ENCODE measurements around the gene PNPLA2. TPM values are rescaled to one million over a fixed set of nuclear protein-coding genes. Genes with fewer than 3 reads are reported as not detected.

PNPLA2 gene
- polyA plus RNA-seq, 4 donors, result 38.2 to 87.6 (median 68.0) TPM

DNA sequence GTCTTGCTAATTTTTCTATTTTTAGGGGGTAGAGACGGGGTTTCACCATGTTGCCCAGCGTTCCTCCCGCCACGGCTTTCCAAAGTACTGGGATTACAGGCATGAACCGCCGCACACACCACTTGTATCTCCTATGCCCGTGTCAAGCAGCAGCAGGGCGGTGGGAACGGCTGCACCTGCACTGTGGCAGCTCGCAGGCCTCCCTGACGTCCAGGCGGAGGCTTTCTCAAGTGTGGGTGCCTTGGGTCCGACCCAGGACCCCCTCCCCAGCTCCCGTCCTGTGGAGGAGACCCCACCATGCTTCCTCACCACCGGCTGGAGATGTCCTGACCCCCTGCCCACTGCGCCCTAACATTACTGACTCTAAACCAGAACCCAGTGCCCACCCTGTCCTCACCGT, 49.7 kb downstream of the PNPLA2 start:
- DNase-seq (ENCODE audit: low read depth in 4 of 4, low spot score in 2 of 4), result no peak

DNA sequence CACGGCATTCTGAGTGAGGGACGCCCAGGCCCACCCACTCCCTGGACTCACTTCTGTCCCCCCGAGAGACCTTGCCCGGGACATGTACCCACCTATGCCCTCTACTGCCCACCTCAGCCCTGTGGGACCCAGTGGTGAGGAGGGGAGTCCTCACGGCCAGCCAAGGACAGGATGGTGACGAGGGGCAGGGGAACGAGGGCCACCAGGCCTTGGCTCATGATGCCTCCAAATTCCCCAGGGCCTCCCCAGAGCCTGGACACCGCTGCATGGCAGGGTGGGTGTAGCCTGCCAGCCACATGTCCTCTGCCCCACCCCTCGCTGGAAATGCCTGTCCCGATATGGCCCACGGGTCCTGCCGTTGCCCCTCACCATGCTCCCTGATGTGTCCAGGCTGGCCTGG, 50.1 kb downstream of the PNPLA2 start:
- no peak for DNase-seq (ENCODE audit: low read depth in 4 of 4, low spot score in 2 of 4)

DNA sequence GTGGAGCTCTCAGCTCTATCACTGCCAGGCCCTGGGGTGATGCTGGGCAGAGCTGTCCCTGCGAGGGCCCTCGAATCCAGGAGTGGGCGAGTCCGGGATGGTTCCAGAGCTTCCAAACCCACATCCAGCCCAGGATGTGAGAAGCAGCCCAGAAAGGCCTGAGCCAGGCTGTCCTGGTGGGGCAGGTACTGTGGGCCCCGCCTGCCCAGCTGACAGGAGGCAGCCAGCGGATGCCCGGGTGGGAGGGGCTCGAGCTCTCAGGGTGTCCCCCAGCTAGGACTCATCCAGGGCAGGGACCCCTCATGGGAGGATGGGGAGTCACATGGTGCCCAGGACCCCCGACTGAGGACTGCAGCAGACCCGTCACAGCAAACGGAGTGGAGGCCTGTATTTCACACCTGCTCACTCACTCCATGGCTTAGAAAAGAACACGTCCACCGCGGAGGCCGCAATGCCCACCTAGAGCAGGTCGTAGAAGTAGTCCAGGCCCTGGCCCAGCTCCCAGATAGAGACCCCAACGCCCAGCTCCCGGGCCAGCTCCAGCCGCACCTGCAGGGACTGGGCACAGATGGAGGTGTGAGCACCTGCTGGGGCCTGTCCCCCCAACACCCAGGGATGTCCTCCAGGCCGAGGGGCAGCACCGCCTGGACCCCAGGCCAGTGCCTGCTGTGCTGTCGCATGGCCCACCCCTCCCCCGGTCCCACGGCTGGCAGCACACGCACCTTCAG, 50.8 kb downstream of the PNPLA2 start:
- DNase-seq (ENCODE audit: low read depth in 4 of 4, low spot score in 2 of 4), result no peak

DNA sequence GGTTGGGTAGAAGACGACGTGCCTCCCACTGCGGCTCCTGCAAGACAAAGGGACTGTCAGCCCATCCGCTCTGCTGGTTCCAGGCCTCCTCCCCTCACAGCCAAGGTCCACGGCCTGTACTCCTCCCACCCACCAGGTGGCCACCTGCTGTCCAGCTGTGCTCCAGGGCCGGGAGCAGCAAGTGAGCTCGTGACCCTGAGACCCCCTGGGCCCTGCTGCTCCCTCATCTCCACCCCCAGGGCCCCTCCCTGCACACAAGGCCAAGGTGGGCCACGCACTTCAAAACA, 51.4 kb downstream of the PNPLA2 start:
- DNase-seq (ENCODE audit: low read depth in 4 of 4, low spot score in 2 of 4), result no peak

DNA sequence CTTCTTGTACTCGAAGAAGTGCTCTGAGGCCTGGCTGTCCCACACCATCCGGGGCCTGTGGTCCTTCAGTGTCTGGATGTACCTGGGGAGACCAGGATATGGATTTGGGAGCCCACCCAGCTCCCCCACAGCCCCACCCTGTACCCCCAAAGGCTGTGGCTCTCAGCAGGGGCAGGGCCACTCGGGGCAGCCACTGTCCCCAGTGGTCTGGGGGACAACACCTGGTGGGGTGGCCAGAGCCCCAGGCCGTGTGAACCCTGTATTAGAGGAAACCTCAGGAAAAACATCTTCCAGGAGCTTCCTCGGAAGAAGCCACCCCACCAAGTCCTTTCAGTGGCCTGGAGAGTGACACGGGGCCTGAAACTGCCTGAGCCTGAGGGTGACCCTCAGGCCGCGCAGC, 51.7 kb downstream of the PNPLA2 start:
- no peak for DNase-seq (ENCODE audit: low read depth in 4 of 4, low spot score in 2 of 4)

DNA sequence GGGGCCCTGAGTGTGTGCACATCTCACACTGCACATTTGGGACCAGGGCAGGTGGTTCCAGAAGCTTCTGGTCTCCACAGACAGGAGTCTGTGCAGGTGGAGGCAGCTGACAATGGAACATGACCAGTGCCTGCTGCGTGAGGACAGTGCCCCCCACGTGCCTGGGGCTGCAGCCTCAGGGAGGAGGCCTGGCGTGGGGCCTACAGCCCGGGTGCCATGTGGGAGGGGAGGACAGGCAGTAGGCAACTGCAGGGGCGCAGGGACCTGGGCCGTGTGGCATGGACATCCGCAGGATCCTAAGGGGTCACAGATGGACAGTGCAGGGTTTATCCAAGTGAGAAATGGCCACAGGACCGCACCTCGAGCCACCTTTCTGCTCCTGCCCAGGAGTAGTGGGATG, 52.8 kb downstream of the PNPLA2 start:
- DNase-seq (ENCODE audit: low read depth in 4 of 4, low spot score in 2 of 4), result no peak

DNA sequence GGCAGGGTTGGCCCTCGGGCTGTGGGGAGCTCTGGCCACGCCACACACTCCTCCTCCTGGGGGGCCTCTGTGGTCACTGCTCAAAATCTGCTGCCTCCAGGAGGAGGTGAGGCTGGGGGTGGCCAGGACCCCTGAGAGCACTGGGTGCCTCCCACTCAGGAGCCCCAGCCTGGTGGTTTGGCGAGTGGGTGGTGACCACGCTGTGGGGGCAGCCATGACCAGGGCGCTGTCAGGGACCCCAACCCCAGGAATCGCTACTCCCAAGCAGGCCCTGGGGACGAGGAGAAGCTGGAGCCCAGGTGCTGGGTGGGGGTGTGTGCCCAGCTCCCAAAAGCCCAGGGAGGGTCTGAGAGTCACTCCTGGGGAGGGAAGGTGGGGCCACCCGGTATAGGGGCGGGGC, 54.1 kb downstream of the PNPLA2 start:
- no peak for DNase-seq (ENCODE audit: low read depth in 4 of 4, low spot score in 2 of 4)

DNA sequence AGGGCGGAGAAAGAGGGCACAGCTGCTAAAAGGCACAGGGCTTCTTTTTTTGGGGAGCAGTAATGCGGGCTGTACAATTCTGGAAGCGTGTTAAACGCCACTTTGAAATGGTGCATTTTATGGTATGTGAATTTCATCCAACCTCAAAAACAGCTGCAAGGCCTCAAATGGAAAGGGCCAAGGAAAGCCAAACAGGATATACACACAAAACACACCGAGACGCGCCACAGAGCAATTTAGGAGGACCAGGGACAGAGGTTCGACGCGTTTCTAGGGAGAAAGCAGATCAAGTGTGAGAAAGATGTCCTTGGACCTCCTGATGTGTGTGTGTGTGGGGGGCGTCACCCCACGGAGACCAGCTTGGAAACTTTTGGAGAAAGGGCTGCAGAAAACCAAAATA, 55.0 kb downstream of the PNPLA2 start:
- no peak for DNase-seq (ENCODE audit: low read depth in 4 of 4, low spot score in 2 of 4)

Other genes with a start within 250 kb of the PNPLA2 start
- 10 to 100 TPM; 18.3 to 33.3 (median 26.8) TPM for gene PHRF1, start 242.4 kb upstream of the PNPLA2 start, polyA plus RNA-seq (ENCODE audit: insufficient read length in 4 of 4)
- gene IRF7, start 203.0 kb upstream of the PNPLA2 start, polyA plus RNA-seq (ENCODE audit: insufficient read length in 4 of 4), result 10 to 100 TPM in 3 of 4 donors, 1 to 10 TPM in 1; 5.4 to 15.4 (median 12.5) TPM
- 10 to 100 TPM; 24.9 to 49.2 (median 41.9) TPM for gene CDHR5, start 194.0 kb upstream of the PNPLA2 start, polyA plus RNA-seq (ENCODE audit: insufficient read length in 4 of 4)
- gene SCT, start 191.7 kb upstream of the PNPLA2 start, polyA plus RNA-seq (ENCODE audit: insufficient read length in 4 of 4), result 1 to 10 TPM in 3 of 4 donors, under 1 TPM in 1; 0.92 to 4.1 (median 2.2) TPM
- 1 to 10 TPM; 1.8 to 5.2 (median 4.7) TPM for gene DRD4, start 181.6 kb upstream of the PNPLA2 start, polyA plus RNA-seq (ENCODE audit: insufficient read length in 4 of 4)
- 10 to 100 TPM; 44.7 to 57.7 (median 51.1) TPM for gene DEAF1, start 123.7 kb upstream of the PNPLA2 start, polyA plus RNA-seq (ENCODE audit: insufficient read length in 4 of 4)
- 10 to 100 TPM; 36.1 to 56.7 (median 46.3) TPM for gene TMEM80, start 123.1 kb upstream of the PNPLA2 start, polyA plus RNA-seq (ENCODE audit: insufficient read length in 4 of 4)
- gene EPS8L2, start 112.7 kb upstream of the PNPLA2 start, polyA plus RNA-seq (ENCODE audit: insufficient read length in 4 of 4), result 100 to 1,000 TPM; 104 to 161 (median 139) TPM
- gene TALDO1, start 71.5 kb upstream of the PNPLA2 start, polyA plus RNA-seq (ENCODE audit: insufficient read length in 4 of 4), result 100 to 1,000 TPM; 123 to 164 (median 136) TPM
- 100 to 1,000 TPM in 1 of 4 donors, 10 to 100 TPM in 3; 55.3 to 115 (median 84.8) TPM for gene GATD1, start 41.4 kb upstream of the PNPLA2 start, polyA plus RNA-seq (ENCODE audit: insufficient read length in 4 of 4)
- gene CEND1, start 28.8 kb upstream of the PNPLA2 start, polyA plus RNA-seq (ENCODE audit: insufficient read length in 4 of 4), result 1 to 10 TPM in 2 of 4 donors, under 1 TPM in 2; 0.28 to 1.3 (median 0.99) TPM
- gene SLC25A22, start 20.6 kb upstream of the PNPLA2 start, polyA plus RNA-seq (ENCODE audit: insufficient read length in 4 of 4), result 10 to 100 TPM; 13.1 to 24.3 (median 18.6) TPM
- gene PIDD1, start 13.7 kb upstream of the PNPLA2 start, polyA plus RNA-seq (ENCODE audit: insufficient read length in 4 of 4), result 10 to 100 TPM in 3 of 4 donors, 1 to 10 TPM in 1; 6.7 to 17.8 (median 12.9) TPM
- 1,000 to 10,000 TPM in 3 of 4 donors, 100 to 1,000 TPM in 1; 903 to 1,462 (median 1,115) TPM for gene RPLP2, start 8.9 kb upstream of the PNPLA2 start, polyA plus RNA-seq (ENCODE audit: insufficient read length in 4 of 4)
- 10 to 100 TPM in 3 of 4 donors, 1 to 10 TPM in 1; 9.8 to 20.8 (median 17.2) TPM for gene CRACR2B, start 9.0 kb downstream of the PNPLA2 start, polyA plus RNA-seq (ENCODE audit: insufficient read length in 4 of 4)
- gene CD151, start 14.0 kb downstream of the PNPLA2 start, polyA plus RNA-seq (ENCODE audit: insufficient read length in 4 of 4), result 100 to 1,000 TPM; 192 to 238 (median 217) TPM
- gene POLR2L, start 23.6 kb downstream of the PNPLA2 start, polyA plus RNA-seq (ENCODE audit: insufficient read length in 4 of 4), result 100 to 1,000 TPM in 2 of 4 donors, 10 to 100 TPM in 2; 84.8 to 149 (median 111) TPM
- 10 to 100 TPM; 65.9 to 94.9 (median 76.6) TPM for gene TSPAN4, start 23.9 kb downstream of the PNPLA2 start, polyA plus RNA-seq (ENCODE audit: insufficient read length in 4 of 4)
- gene CHID1, start 91.9 kb downstream of the PNPLA2 start, polyA plus RNA-seq (ENCODE audit: insufficient read length in 4 of 4), result 100 to 1,000 TPM; 108 to 134 (median 117) TPM
- gene AP2A2, start 107.0 kb downstream of the PNPLA2 start, polyA plus RNA-seq (ENCODE audit: insufficient read length in 4 of 4), result 100 to 1,000 TPM in 2 of 4 donors, 10 to 100 TPM in 2; 95.7 to 134 (median 108) TPM
- gene MUC6, start 217.8 kb downstream of the PNPLA2 start, polyA plus RNA-seq (ENCODE audit: insufficient read length in 4 of 4), result 10 to 100 TPM in 2 of 4 donors, 1 to 10 TPM in 2; 5.7 to 56.0 (median 20.3) TPM

All from left renal cortex interstitium (tissue), 4 donors.